RKO (cell line): ENCODE data around the gene MACF1.
"Not testable (repeated sequence)": the region's sequence is repeated elsewhere in the genome, so short reads cannot be mapped to it uniquely, and the experiment has no call there.

Experiments
- DNase-seq: peaks from one replicate; pipeline ENCODE4 v3.0.0-alpha.2; 2016; ENCODE audit warnings: low spot score

The MACF1 gene

GRCh38 chr1:39466413-39467107, 262.1 kb downstream of the MACF1 start:
- DNase-seq: no peak

- not testable (repeated sequence) for DNase-seq
These were observed 262.7 kb downstream of the MACF1 start for GRCh38 chr1:39467108-39467720.

- DNase-seq: no peak
These were observed 264.7 kb downstream of the MACF1 start for GRCh38 chr1:39469150-39469549.

GRCh38 chr1:39470040-39470439, 265.5 kb downstream of the MACF1 start:
- DNase-seq: no peak

- DNase-seq: no peak
These were observed 268.3 kb downstream of the MACF1 start for GRCh38 chr1:39472826-39473225.

GRCh38 chr1:39473324-39473723, 268.8 kb downstream of the MACF1 start:
- no peak for DNase-seq

GRCh38 chr1:39474810-39475209, 270.3 kb downstream of the MACF1 start:
- no peak for DNase-seq

- not testable (repeated sequence) for DNase-seq
These were observed 271.1 kb downstream of the MACF1 start for GRCh38 chr1:39475551-39475950.

GRCh38 chr1:39478126-39478915, 273.8 kb downstream of the MACF1 start:
- DNase-seq: no peak

GRCh38 chr1:39481289-39481688, 276.8 kb downstream of the MACF1 start:
- no peak for DNase-seq

- no peak for DNase-seq
These were observed 278.8 kb downstream of the MACF1 start for GRCh38 chr1:39483276-39483675.

- DNase-seq: no peak
These were observed 280.1 kb downstream of the MACF1 start for GRCh38 chr1:39484564-39484963.

- DNase-seq: no peak
These were observed 280.7 kb downstream of the MACF1 start for GRCh38 chr1:39485046-39485803.

GRCh38 chr1:39488012-39488545, 283.6 kb downstream of the MACF1 start:
- no peak for DNase-seq

GRCh38 chr1:39488793-39489566, 284.5 kb downstream of the MACF1 start:
- no peak for DNase-seq

GRCh38 chr1:39489567-39490239, 285.2 kb downstream of the MACF1 start:
- DNase-seq: no peak

- no peak for DNase-seq
These were observed 286.2 kb downstream of the MACF1 start for GRCh38 chr1:39490596-39491145.

GRCh38 chr1:39491146-39491921, 286.8 kb downstream of the MACF1 start, which contains the start of gene BMP8A:
BMP8A (plus strand) TSS chr1:39491636; CDS start chr1:39491992, 356 bp downstream.
- peak; percentile 47 for DNase-seq
